Karpas-422 (cell line): ENCODE results near the gene OR8G5. TPM values are rescaled to one million over a fixed set of nuclear protein-coding genes. Genes with fewer than 3 reads are reported as not detected.

ENCODE experiments used
- DNase-seq: peaks from one replicate; pipeline ENCODE4 v3.0.0-alpha.2; 2015
- H2AFZ ChIP-seq: fragments of 200-600 bp; sonication (generic); 2 replicates; pipeline ENCODE4 v1.6.1; 2014; ENCODE audit warnings: antibody characterized with exemption, low read length, mixed read lengths
- H3K27ac ChIP-seq: fragments of 200-600 bp; sonication (generic); 2 replicates; pipeline ENCODE4 v1.5.1; 2014; ENCODE audit warnings: mild to moderate bottlenecking, low read length, moderate library complexity
- H3K27me3 ChIP-seq: fragments of 200-600 bp; sonication (generic); 2 replicates; pipeline ENCODE4 v1.6.1; 2014; ENCODE audit warnings: low read length, mixed read lengths
- H3K36me3 ChIP-seq: fragments of 200-600 bp; sonication (generic); 2 replicates; pipeline ENCODE4 v1.6.1; 2014; ENCODE audit warnings: low read length, mixed read lengths; ENCODE audit not compliant: insufficient read depth
- H3K4me1 ChIP-seq: fragments of 200-600 bp; sonication (generic); 2 replicates; pipeline ENCODE4 v1.6.1; 2014; ENCODE audit warnings: mild to moderate bottlenecking, low read length, mixed read lengths
- H3K4me2 ChIP-seq: fragments of 200-600 bp; sonication (generic); 2 replicates; pipeline ENCODE4 v1.6.1; 2014; ENCODE audit warnings: low read length, low read depth, mild to moderate bottlenecking; ENCODE audit not compliant: poor library complexity, severe bottlenecking
- H3K4me3 ChIP-seq: fragments of 200-600 bp; sonication (generic); 2 replicates; pipeline ENCODE4 v1.5.1; 2014; ENCODE audit warnings: mild to moderate bottlenecking, antibody characterized with exemption, low read length, mixed read lengths
- H3K79me2 ChIP-seq: fragments of 200-600 bp; sonication (generic); 2 replicates; pipeline ENCODE4 v1.6.1; 2014; ENCODE audit warnings: mild to moderate bottlenecking, low read length, mixed read lengths
- H3K9ac ChIP-seq: fragments of 200-600 bp; sonication (generic); 2 replicates; pipeline ENCODE4 v1.6.0; 2014; ENCODE audit warnings: low read length
- H3K9me2 ChIP-seq: fragments of 200-600 bp; sonication (generic), shearing (Covaris generic); replicated peaks from 2 replicates; pipeline ENCODE4 v1.6.0; 2014; ENCODE audit warnings: mild to moderate bottlenecking, low read length, moderate library complexity; ENCODE audit not compliant: insufficient read depth
- H3K9me3 ChIP-seq: fragments of 300-700, 200-600 bp; sonication (generic); 2 replicates; pipeline ENCODE4 v1.6.1; 2014; ENCODE audit warnings: low read length, mixed read lengths
- H4K20me1 ChIP-seq: fragments of 200-600 bp; sonication (generic); 2 replicates; pipeline ENCODE4 v1.6.1; 2014; ENCODE audit warnings: mild to moderate bottlenecking, antibody characterized with exemption, low read length, low read depth; ENCODE audit not compliant: insufficient read depth
- total RNA-seq: library from RNA; depleted of rRNA; stranded (reverse); fragments of >200 nt; shearing (Covaris generic); gene quantifications from 2 replicates; pipeline ENCODE4 v1.2.3, GENCODE V29; 2014; ENCODE audit warnings: low replicate concordance

Gene OR8G5
- total RNA-seq, 1 experiment from 2014 or later, result not detected

DNA sequence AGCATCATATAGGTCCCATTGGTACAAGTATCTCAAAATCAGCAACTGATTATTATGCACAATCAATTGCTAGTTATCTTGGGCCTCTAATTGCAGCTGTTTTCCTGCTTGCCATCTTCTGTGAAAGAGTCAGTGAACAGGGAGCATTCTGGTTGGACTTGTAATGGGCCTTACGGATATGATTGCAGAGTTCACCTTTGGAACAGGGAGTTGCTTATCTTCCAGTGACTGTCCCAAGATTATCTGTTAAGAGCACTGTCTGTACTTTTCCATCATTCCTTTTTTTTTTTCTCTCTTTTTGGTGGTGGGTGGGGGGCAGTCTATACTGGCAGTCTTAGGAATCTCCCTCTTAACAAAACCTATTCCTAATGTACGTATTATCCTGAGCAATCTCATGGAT is 17.8 kb downstream of the OR8G5 start:
- H3K79me2 ChIP-seq, result no peaks in the 10 kb centered on the region
- no peaks in the 10 kb centered on the region for H3K27me3 ChIP-seq
- H2AFZ ChIP-seq, result no peak overlapping the region
- no peaks in the 10 kb centered on the region for H3K9me3 ChIP-seq
- no peak overlapping the region for H3K4me3 ChIP-seq
- H3K9ac ChIP-seq, result no peak overlapping the region
- no peaks in the 10 kb centered on the region for H3K4me1 ChIP-seq
- H3K36me3 ChIP-seq, result no peaks in the 10 kb centered on the region
- H4K20me1 ChIP-seq, result no peaks in the 10 kb centered on the region
- H3K27ac ChIP-seq, result no peak overlapping the region
- H3K4me2 ChIP-seq, result no peak overlapping the region
- no peaks in the 10 kb centered on the region for H3K9me2 ChIP-seq
- no peak for DNase-seq

DNA sequence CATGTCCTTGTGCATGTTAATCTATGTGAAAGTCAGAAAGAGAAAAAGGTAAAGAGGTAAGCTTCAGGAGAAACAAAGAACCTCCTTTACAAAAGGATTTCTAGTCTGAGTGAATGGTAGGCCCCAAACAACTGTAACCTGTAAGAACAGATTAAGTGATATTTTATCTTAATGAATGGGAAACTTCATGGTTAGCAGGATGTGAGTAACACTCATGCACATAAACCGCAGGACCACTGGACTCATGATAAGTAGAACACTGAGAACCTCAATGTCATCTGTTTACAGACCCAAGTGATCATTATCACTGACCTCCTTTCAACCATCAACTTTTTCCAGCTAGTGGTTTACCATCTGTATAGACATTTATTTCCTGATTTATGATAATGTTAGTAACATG is 19.9 kb downstream of the OR8G5 start:
- no peak for DNase-seq

DNA sequence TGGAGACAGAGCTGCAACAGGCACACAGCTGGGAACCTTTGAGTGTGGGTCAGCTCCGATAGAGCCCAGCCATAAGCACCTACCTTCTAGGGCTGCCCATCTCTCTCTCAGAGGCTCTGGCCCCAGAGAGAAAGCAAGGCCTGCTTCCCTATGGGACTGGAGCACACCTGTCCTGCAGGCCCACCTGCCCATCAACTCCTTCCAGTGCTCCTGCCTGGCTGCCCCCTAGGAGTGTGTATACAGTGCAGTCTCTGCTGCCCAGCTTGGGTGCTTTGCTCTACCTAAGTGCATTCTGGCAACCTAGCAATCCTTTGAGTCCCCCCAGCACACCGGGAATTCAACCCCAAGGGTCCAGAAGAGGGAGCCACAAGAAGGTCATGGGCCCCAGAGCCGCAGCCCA is 21.0 kb downstream of the OR8G5 start:
- Histone ChIP-seq H4K20me1 (no peaks in the 10 kb centered on the region), H3K27me3 (no peaks in the 10 kb centered on the region), H3K27ac (no peak overlapping the region), H2AFZ (no peak overlapping the region), H3K9me3 (no peaks in the 10 kb centered on the region), H3K4me3 (no peak overlapping the region), H3K4me1 (no peaks in the 10 kb centered on the region), H3K4me2 (no peak overlapping the region), H3K9me2 (no peaks in the 10 kb centered on the region), H3K79me2 (no peaks in the 10 kb centered on the region), H3K36me3 (no peaks in the 10 kb centered on the region), H3K9ac (no peak overlapping the region)
- no peak for DNase-seq

More for the DNA sequence above, 19.9 kb downstream of the OR8G5 start:
- H3K4me1 ChIP-seq, result no peaks in the 10 kb centered on the region
- no peaks in the 10 kb centered on the region for H3K9me2 ChIP-seq
- H3K27ac ChIP-seq, result no peak overlapping the region
- no peak overlapping the region for H3K9ac ChIP-seq
- no peak overlapping the region for H3K4me2 ChIP-seq
- no peaks in the 10 kb centered on the region for H3K36me3 ChIP-seq
- H3K9me3 ChIP-seq, result no peaks in the 10 kb centered on the region
- H2AFZ ChIP-seq, result no peak overlapping the region
- no peaks in the 10 kb centered on the region for H3K27me3 ChIP-seq
- no peak overlapping the region for H3K4me3 ChIP-seq
- H3K79me2 ChIP-seq, result no peaks in the 10 kb centered on the region
- H4K20me1 ChIP-seq, result no peaks in the 10 kb centered on the region

DNA sequence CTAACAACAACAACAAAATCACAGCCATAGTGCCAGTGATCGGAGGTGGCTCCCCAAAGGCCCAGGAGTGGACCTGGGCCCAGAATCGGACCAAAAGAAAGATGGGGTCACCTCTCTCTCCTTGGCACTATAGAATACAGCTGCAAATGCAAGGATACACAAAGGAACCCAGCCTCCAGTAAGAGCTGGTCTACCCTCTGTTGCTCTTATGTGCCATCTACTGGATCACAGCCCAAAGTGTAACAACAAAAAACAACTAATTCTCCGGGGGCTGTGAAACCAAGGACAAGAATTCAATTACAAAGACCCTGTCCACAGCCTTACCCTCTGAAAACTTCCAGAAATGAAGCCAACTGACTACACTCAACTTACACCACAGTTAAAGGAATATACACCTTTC is 21.6 kb downstream of the OR8G5 start:
- H3K4me2 ChIP-seq, result no peak overlapping the region
- H4K20me1 ChIP-seq, result no peaks in the 10 kb centered on the region
- H3K9me3 ChIP-seq, result no peaks in the 10 kb centered on the region
- no peak overlapping the region for H3K27ac ChIP-seq
- DNase-seq, result no peak
- H3K9ac ChIP-seq, result no peak overlapping the region
- H3K79me2 ChIP-seq, result no peaks in the 10 kb centered on the region
- no peaks in the 10 kb centered on the region for H3K36me3 ChIP-seq
- no peak overlapping the region for H3K4me3 ChIP-seq
- no peaks in the 10 kb centered on the region for H3K27me3 ChIP-seq
- no peak overlapping the region for H2AFZ ChIP-seq
- H3K9me2 ChIP-seq, result no peaks in the 10 kb centered on the region
- no peaks in the 10 kb centered on the region for H3K4me1 ChIP-seq

DNA sequence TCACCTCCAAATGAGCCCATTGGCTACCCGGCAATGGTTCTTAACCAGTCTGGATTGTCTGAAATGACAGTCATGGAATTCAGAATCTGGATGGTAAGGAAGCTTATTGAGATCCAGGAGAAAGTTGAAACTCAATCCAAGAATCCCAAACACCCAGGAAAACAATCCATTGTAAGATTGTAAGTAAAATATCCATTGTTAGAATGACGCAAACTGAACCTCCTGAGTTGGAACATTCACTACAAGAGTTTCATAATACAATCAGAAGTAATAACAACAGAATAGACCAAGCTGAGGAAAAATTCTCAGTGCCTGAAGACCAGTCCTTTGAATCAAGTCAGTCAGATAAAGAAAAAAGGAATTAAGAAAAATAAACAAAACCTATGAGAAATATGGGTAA is 22.1 kb downstream of the OR8G5 start:
- Histone ChIP-seq H3K9ac (no peak overlapping the region), H3K4me1 (no peaks in the 10 kb centered on the region), H3K27me3 (no peaks in the 10 kb centered on the region), H3K4me2 (no peak overlapping the region), H3K27ac (no peak overlapping the region), H4K20me1 (no peaks in the 10 kb centered on the region), H3K79me2 (no peaks in the 10 kb centered on the region), H3K9me3 (no peaks in the 10 kb centered on the region), H3K36me3 (no peaks in the 10 kb centered on the region), H3K4me3 (no peak overlapping the region), H3K9me2 (no peaks in the 10 kb centered on the region), H2AFZ (no peak overlapping the region)
- DNase-seq, result no peak

DNA sequence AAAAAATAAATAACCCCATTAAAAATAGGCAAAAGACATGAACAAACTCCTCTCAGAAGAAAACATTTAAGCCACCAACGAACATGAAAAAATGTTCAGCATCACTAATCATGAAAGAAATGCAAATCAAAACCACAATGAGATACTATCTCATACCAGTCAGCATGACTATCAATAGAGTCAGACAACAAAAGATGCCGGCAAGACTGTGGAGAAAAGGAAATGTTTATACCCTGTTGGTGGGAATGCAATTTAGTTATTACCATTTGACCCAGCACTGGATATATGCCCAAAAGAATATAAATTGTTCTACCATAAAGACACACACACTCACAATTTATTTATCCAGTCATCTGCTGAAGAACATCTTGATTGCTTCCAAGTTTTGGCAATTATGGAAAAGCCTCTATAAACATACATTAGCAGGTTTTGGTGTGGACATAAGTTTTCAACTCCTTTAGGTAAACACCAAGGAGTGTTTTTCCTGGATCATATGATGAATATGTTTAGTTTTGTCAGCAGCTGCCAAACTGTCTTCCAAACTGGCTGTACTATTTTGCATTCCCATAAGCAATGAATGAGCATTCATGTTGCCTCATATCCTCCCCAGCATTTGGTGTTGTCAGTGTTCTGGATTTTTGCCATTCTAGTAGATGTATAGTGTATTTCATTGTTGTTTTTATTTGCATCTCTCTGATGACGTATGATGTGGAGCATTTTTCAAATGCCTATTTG is 29.6 kb downstream of the OR8G5 start:
- Histone ChIP-seq H3K9me2 (no peaks in the 10 kb centered on the region), H3K4me1 (no peaks in the 10 kb centered on the region), H3K4me2 (no peak overlapping the region), H4K20me1 (no peaks in the 10 kb centered on the region), H3K27me3 (no peaks in the 10 kb centered on the region), H3K79me2 (no peaks in the 10 kb centered on the region), H3K36me3 (no peaks in the 10 kb centered on the region), H2AFZ (no peak overlapping the region), H3K27ac (no peak overlapping the region), H3K9me3 (no peaks in the 10 kb centered on the region), H3K4me3 (no peak overlapping the region), H3K9ac (no peak overlapping the region)
- DNase-seq, result no peak

DNA sequence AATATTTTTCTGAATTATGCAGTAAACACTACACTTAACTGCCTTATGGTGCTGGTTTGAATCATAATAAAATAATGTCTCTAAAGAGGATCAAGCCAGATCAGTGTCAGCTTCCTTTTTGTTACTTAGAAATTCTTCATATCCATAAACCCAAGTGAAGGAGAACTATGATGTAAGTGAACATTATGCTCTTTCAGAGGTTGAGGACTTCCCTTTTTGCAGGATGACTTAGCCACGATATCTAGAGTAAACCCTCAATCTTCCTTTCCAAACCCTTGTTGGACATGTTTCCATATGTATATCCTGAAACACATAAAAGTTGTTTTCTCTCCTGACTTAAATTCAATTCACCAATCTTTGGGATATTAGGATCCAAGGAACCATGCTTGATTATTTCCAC is 38.5 kb downstream of the OR8G5 start:
- Histone ChIP-seq H3K4me2 (no peak overlapping the region), H3K4me1 (no peaks in the 10 kb centered on the region), H3K79me2 (no peaks in the 10 kb centered on the region), H3K9me2 (no peaks in the 10 kb centered on the region), H3K4me3 (no peak overlapping the region), H2AFZ (no peak overlapping the region), H3K9ac (no peak overlapping the region), H3K27me3 (no peaks in the 10 kb centered on the region), H3K9me3 (no peaks in the 10 kb centered on the region), H4K20me1 (no peaks in the 10 kb centered on the region), H3K36me3 (no peaks in the 10 kb centered on the region), H3K27ac (no peak overlapping the region)
- DNase-seq, result no peak

DNA sequence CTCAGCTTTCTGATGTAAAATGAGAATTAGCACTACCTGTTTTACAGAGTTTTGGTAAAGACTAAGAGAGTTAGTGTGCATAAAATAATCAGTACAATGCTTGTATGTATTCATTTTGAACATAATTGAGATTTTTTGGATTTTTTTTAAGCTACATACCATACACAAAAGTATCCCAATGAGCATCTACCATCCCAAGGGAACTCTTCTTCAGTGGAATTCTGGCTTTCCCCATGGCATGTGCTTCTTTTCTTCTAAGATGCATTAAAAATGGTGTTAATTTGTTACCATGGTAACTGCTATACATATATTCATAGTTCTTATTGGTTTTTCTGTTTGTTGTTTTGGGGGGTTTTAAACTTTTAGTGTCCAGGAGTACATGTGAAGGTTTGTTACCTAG is 39.8 kb downstream of the OR8G5 start:
- no peaks in the 10 kb centered on the region for H3K4me1 ChIP-seq
- DNase-seq, result no peak
- no peak overlapping the region for H3K4me3 ChIP-seq
- no peak overlapping the region for H3K27ac ChIP-seq
- H3K36me3 ChIP-seq, result no peaks in the 10 kb centered on the region
- no peak overlapping the region for H3K9ac ChIP-seq
- H3K27me3 ChIP-seq, result no peaks in the 10 kb centered on the region
- H4K20me1 ChIP-seq, result no peaks in the 10 kb centered on the region
- no peak overlapping the region for H3K4me2 ChIP-seq
- no peaks in the 10 kb centered on the region for H3K9me3 ChIP-seq
- H3K79me2 ChIP-seq, result no peaks in the 10 kb centered on the region
- H2AFZ ChIP-seq, result no peak overlapping the region
- H3K9me2 ChIP-seq, result no peaks in the 10 kb centered on the region
